ENCODE data around the gene NTM.

The NTM gene

DNA sequence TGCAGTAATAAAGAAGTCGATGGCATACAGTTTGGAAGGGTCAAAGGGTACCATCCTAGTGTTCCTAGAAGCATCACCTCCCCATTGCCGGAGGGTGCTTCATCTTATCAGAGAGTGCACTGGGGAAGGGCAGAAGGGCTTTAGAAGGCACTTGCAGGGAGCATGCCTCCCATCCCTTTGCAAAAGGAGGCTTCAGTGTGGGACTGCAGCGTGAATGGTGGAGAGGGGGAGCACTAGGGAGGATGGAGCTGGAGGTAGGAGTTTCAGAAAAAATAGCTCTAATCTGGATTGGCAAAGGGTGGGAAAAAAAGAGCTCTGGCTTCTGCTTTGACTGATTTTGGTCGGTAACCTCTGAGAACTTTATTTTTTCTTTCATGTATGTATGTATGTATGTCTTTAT is 5.0 kb downstream of the NTM start:
- no peak overlapping the region for H3K4me3 ChIP-seq (ENCODE audit: low read depth, low read length)
- DNase-seq: no peak
- no peaks in the 10 kb centered on the region for H3K27me3 ChIP-seq (ENCODE audit: insufficient read depth, low read depth, severe bottlenecking)
- TF ChIP-seq, protein P1, sequence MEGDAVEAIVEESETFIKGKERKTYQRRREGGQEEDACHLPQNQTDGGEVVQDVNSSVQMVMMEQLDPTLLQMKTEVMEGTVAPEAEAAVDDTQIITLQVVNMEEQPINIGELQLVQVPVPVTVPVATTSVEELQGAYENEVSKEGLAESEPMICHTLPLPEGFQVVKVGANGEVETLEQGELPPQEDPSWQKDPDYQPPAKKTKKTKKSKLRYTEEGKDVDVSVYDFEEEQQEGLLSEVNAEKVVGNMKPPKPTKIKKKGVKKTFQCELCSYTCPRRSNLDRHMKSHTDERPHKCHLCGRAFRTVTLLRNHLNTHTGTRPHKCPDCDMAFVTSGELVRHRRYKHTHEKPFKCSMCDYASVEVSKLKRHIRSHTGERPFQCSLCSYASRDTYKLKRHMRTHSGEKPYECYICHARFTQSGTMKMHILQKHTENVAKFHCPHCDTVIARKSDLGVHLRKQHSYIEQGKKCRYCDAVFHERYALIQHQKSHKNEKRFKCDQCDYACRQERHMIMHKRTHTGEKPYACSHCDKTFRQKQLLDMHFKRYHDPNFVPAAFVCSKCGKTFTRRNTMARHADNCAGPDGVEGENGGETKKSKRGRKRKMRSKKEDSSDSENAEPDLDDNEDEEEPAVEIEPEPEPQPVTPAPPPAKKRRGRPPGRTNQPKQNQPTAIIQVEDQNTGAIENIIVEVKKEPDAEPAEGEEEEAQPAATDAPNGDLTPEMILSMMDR (IDR thresholded peaks at IDR 0.05; ENCODE audit: low read depth, low read length): no peak
- no peak overlapping the region for H3K27ac ChIP-seq
- no peaks in the 10 kb centered on the region for H3K36me3 ChIP-seq
- no peaks in the 10 kb centered on the region for H3K9me3 ChIP-seq (ENCODE audit: severe bottlenecking)

DNA sequence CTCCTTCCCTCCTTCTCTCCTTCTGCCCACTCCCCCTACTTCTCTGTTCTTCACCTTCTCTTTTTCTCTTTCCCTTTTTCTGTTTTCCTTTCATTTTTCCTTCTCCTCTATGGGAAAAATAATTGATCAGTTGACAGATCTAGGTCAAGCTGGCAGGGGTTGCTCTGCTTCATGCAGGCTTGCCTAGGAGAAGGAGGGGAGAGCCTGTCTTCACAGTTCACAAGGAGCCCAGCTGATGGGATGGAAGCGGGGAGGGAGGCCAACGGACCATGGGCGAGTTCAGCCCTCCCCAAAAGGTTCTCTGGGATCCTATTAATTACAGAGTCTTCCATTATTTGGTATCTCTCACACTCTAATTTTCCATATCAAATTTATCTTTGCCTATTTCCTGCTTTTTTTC is 5.5 kb downstream of the NTM start:
- Histone ChIP-seq H3K27me3 (ENCODE audit: insufficient read depth, low read depth, severe bottlenecking) (no peaks in the 10 kb centered on the region), H3K27ac (no peak overlapping the region), H3K4me3 (ENCODE audit: low read depth, low read length) (no peak overlapping the region), H3K36me3 (no peaks in the 10 kb centered on the region), H3K9me3 (ENCODE audit: severe bottlenecking) (no peaks in the 10 kb centered on the region)
- DNase-seq: no peak
- TF ChIP-seq, protein P1 (IDR thresholded peaks at IDR 0.05; ENCODE audit: low read depth, low read length): no peak

DNA sequence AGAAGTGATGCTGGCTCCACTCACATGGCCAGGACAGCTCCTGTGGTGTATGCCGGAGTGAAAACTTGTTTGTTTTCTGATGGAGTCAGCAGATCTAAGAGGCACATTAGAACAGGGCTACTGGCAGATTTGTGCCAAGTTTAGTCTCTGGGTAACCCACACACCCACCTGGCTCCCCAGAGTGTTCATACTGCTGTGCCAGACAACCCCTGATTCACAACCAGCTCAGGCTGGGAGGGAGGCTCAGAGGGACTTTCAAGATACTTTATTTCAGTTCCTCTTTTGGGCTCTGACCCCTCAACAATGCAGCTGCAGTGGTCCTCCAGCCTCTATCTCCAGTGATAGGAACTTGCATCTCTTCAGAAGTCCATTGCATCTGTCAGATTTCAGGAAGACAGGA is 8.5 kb downstream of the NTM start:
- no peak for DNase-seq
- Histone ChIP-seq H3K27ac (no peak overlapping the region), H3K4me3 (ENCODE audit: low read depth, low read length) (no peak overlapping the region), H3K9me3 (ENCODE audit: severe bottlenecking) (no peaks in the 10 kb centered on the region), H3K27me3 (ENCODE audit: insufficient read depth, low read depth, severe bottlenecking) (no peaks in the 10 kb centered on the region), H3K36me3 (no peaks in the 10 kb centered on the region)
- TF ChIP-seq, protein P1 (IDR thresholded peaks at IDR 0.05; ENCODE audit: low read depth, low read length): no peak

DNA sequence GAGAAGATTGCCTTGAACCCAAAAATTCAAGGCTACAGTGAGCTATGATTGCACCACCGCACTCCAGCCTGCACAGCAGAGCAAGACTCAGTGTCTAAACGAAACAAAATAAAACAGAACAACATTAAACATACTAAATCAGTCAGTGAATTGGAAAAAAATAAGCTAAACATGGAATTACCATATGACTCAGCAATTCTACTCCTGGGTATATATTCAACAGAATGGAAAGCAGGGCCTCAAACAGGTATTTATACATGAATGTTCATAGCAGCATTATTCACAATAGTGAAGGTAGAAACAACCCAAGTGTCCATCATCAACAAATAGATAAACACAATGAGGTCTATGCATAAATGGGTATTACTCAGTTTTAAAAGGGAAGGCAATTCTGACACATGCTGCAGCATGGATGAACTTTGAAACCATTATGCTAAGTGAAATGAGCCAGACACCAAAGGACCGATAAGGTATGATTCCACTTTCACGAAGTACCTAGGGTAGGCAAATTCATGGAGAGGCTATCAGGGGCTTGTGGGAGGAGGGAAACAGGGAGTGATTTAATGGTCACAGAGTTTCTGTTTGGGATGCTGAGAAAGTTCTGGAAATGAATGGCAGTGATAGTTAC is 15.5 kb downstream of the NTM start:
- DNase-seq: no peak
- Histone ChIP-seq H3K4me3 (ENCODE audit: low read depth, low read length) (no peak overlapping the region), H3K9me3 (ENCODE audit: severe bottlenecking) (no peaks in the 10 kb centered on the region), H3K27me3 (ENCODE audit: insufficient read depth, low read depth, severe bottlenecking) (no peaks in the 10 kb centered on the region), H3K36me3 (no peaks in the 10 kb centered on the region), H3K27ac (no peak overlapping the region)
- TF ChIP-seq, protein P1 (IDR thresholded peaks at IDR 0.05; ENCODE audit: low read depth, low read length): no peak

DNA sequence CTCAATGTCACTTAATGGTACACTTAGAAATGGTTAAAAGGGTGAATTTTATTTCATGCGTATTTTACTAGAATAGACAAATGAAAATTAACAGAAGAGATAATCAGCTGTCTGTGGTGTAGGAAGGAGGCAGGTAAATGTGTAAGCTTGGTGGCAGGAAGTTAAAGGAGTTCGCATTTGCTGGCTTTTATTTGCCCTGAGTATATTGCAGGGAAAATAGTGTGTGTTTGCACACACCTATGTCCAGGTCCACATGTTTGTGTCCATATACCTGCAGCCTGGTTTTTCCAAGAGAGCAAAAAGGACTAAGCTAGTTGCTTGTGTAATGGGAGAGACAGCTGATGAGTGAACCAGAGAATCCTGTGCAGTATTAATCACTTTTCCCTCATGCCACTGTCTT is 16.0 kb downstream of the NTM start:
- H3K9me3 ChIP-seq (ENCODE audit: severe bottlenecking): no peaks in the 10 kb centered on the region
- TF ChIP-seq, protein P1 (IDR thresholded peaks at IDR 0.05; ENCODE audit: low read depth, low read length): no peak
- DNase-seq: no peak
- H3K4me3 ChIP-seq (ENCODE audit: low read depth, low read length): no peak overlapping the region
- no peaks in the 10 kb centered on the region for H3K27me3 ChIP-seq (ENCODE audit: insufficient read depth, low read depth, severe bottlenecking)
- H3K36me3 ChIP-seq: no peaks in the 10 kb centered on the region
- no peak overlapping the region for H3K27ac ChIP-seq

DNA sequence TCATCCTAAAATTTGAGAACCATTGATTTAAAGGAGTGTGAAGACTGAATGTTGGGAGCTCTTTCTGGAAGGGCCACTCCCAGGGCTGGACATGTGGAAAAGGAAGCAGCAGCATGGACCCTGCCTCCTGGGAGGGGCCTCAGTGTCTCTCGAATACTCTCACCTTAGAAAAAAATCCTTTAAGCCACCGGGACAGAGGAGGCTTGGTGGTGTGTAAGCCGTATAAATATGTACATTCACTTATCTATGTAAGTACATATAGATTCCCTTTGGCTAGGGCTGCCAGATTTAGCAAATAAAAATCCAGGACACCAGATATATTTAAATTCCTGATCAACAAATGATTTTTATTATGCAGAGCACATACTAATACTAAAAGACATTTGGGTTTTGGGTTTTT is 17.6 kb downstream of the NTM start:
- H3K27me3 ChIP-seq (ENCODE audit: insufficient read depth, low read depth, severe bottlenecking): no peaks in the 10 kb centered on the region
- TF ChIP-seq, protein P1 (IDR thresholded peaks at IDR 0.05; ENCODE audit: low read depth, low read length): no peak
- no peaks in the 10 kb centered on the region for H3K9me3 ChIP-seq (ENCODE audit: severe bottlenecking)
- DNase-seq: no peak
- no peak overlapping the region for H3K27ac ChIP-seq
- H3K4me3 ChIP-seq (ENCODE audit: low read depth, low read length): no peak overlapping the region
- no peaks in the 10 kb centered on the region for H3K36me3 ChIP-seq

Measured in WERI-Rb-1 (cell line).